GM12892 (cell line): Measurements from ENCODE around the gene IFNLR1.

ENCODE experiments used
- POLR2A ChIP-seq: IDR thresholded peaks from 2 replicates; pipeline ENCODE4 v1.6.1; 2011; ENCODE audit warnings: low read depth, low read length, control low read depth
- POLR2AphosphoS5 ChIP-seq: IDR thresholded peaks from 2 replicates; pipeline ENCODE4 v1.6.1; 2011; ENCODE audit warnings: low read depth, low read length, control low read depth

GRCh38 chr1:24224086-24224485 lies 37.0 kb upstream of the IFNLR1 start:
- TF ChIP-seq POLR2AphosphoS5 (no peak), POLR2A (no peak)
